22Rv1 (cell line): ENCODE measurements around the gene PHACTR1.

Source experiments
- H3K27ac ChIP-seq: fragments of 450-650 bp; 2 replicates; pipeline ENCODE4 v1.5.1; 2017
- ZFX ChIP-seq: fragments of 450-650 bp; IDR thresholded peaks from 2 replicates; pipeline ENCODE4 v1.6.1; 2017; ENCODE audit warnings: antibody characterized with exemption, borderline replicate concordance
- TF ChIP-seq, protein P1 (sequence below): fragments of 450-650 bp; IDR thresholded peaks from 2 replicates; pipeline ENCODE4 v1.5.1; 2017; ENCODE audit warnings: mild to moderate bottlenecking

PHACTR1 gene

DNA sequence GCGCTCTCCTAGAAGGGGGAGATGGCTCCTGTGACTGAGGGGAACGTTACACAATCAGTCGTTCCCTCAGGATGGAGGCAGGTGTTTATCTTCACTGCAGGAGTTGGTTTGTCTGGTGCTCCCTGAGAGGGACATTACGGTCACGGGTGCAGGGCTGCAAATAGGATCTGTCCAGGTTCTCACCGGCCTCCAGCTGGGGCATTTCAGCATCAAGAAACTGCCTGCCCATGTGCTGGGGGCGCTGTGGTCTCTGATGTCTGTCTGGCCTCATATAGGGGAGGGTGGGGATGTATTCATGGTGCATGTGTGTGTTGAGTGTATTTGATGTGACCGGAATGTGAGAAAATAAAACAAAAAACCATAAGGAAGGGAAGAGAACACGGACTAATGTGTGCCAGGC lies 534.7 kb downstream of the PHACTR1 start:
- TF ChIP-seq ZFX: no peak
- TF ChIP-seq, protein P1, sequence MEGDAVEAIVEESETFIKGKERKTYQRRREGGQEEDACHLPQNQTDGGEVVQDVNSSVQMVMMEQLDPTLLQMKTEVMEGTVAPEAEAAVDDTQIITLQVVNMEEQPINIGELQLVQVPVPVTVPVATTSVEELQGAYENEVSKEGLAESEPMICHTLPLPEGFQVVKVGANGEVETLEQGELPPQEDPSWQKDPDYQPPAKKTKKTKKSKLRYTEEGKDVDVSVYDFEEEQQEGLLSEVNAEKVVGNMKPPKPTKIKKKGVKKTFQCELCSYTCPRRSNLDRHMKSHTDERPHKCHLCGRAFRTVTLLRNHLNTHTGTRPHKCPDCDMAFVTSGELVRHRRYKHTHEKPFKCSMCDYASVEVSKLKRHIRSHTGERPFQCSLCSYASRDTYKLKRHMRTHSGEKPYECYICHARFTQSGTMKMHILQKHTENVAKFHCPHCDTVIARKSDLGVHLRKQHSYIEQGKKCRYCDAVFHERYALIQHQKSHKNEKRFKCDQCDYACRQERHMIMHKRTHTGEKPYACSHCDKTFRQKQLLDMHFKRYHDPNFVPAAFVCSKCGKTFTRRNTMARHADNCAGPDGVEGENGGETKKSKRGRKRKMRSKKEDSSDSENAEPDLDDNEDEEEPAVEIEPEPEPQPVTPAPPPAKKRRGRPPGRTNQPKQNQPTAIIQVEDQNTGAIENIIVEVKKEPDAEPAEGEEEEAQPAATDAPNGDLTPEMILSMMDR: no peak
- no peak overlapping the region for H3K27ac ChIP-seq

DNA sequence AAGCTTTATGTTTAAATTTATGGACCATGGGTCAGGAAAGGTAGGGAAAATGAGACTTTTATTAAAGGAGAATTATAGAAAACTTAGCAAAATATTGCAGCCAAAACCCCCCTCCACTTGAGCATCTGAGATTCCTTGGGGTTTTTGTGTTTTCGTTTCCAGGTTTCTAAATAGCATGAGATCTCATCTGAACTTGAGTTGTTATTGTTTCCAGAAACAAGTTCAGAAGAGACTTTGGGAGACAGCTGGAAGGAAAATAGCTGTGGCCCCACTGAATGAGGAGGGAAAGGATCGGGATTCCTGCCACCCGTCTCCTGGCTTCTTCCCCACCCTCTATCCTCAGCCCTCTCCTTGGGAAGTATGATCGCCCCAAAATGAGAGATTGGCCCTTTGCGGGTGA lies 536.2 kb downstream of the PHACTR1 start:
- H3K27ac ChIP-seq: no peak overlapping the region
- TF ChIP-seq, protein P1: no peak
- no peak for TF ChIP-seq ZFX

DNA sequence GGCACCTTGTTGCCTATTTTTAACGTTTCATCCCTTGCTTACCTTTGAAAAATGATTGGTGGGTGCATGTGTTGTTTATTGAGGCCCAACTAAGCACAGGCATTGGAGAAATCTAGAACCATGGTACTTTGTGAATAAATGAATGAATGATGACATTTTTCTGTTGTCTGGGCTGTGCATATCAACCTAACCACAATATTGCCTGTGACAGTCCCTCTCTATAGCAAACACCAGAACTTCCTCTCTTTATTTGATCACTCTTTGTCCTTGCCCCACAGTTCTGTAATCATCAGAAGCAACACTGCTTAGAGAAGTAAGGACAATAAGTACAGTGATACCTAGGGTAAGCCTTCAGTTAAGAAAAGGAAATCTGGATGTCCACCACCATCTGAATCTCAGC lies 536.7 kb downstream of the PHACTR1 start:
- no peak overlapping the region for H3K27ac ChIP-seq
- no peak for TF ChIP-seq ZFX

DNA sequence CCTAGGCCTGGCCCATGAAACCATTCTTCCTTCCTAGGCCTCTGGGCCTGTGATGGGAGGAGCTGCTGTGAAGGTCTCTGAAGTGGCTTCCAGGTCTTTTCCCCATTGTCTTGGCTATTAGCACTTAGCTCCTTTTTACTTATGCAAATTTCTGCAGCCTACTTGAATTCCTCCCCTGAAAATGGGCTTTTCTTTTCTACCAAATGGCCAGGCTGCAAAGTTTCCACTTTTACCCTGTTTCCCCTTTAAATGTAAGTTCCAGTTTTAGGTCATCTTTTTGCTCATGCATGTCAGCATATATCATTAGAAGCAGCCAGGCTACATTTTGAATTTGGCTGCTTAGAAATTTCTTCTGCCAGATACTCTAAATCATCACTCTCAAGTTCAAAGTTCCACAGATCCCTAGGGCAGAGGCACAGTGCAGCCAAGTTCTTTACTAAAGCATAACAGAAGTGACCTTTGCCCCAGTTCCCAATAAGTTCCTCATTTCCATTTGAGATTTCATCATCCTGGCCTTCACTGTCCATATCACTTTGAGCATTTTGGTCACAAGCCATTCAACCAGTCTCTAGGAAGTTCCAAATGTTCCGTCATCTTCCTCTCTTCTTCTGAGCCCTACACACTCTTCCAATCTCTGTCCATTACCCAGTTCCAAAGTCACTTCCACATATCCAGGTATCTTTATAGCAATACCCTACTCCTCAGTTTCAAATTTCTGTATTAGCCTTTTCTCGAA lies 539.9 kb downstream of the PHACTR1 start:
- TF ChIP-seq, protein P1: no peak
- TF ChIP-seq ZFX: no peak

DNA sequence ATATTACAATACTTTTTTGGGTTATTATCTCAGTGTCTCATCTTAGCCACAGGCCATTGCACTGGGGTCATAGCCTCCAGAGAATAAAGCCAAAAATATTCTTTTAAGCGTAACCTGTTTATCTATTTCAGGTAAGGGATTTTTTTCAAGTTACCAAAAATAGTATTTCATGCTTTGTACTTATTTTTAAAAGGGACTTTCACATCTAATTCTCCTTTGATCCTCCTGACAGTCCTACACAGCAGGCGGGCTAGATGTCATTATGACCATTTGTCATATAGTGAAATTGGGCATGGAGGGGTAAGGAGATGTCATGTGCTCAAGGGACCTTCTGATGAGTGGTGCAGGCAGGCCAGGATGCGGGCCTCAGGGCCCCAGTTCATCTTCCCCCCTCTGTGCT lies 542.8 kb downstream of the PHACTR1 start:
- TF ChIP-seq, protein P1: no peak
- TF ChIP-seq ZFX: no peak
- no peak overlapping the region for H3K27ac ChIP-seq

More for the DNA sequence above, 539.9 kb downstream of the PHACTR1 start:
- H3K27ac ChIP-seq: no peak overlapping the region

DNA sequence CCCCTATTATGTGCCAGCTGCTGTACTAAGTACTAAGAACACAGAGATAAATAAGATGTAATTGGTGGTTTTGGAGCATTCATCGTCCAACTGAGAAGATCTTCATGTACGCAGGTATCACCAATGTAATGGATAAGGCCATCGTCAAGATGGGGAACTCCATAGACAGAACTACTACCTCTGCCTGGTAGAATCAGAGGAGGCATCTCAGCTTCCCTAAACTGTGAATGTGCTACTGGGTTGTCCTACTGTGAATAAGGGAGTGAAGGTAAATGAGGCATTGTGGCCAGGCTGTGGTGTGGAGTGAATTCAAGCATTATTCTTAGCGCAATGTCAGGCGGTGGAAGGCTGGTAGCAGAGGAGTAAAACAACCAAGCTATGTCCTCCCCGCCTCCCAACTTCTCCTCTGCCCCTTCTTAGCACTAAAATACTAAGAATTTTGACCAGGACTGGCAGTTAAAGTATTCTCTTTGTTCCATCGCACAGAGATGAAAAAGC lies 543.6 kb downstream of the PHACTR1 start:
- no peak overlapping the region for H3K27ac ChIP-seq
- TF ChIP-seq ZFX: no peak
- TF ChIP-seq, protein P1: no peak

DNA sequence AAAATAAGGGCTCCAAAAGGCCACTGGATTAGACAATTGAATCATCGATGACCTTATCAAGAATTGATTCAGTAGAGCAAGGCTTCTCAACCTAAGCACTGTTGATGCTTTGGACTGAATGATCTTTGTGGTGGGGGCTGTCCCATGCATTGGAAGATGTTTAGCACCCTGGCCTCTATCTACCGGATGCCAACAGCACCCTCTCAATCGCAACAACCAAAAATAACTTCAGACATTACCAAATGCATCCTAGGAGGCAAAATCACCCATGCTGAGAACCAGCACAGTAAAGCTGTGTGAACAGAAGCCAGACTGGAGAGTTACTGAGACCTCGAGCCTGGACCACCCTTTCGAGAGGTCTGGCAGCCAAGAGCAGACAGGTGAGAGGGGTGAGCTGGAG lies 544.3 kb downstream of the PHACTR1 start:
- no peak for TF ChIP-seq ZFX
- TF ChIP-seq, protein P1: no peak
- no peak overlapping the region for H3K27ac ChIP-seq
